Measurements from ENCODE around the gene RIN3. TPM values are rescaled to one million over a fixed set of nuclear protein-coding genes. Genes with fewer than 3 reads are reported as not detected.

The RIN3 gene
- total RNA-seq, 1 donor from 2014 or later = 18.8 TPM

- no peak overlapping the region for H3K27ac Mint-ChIP-seq (ENCODE audit: unreplicated experiment)
- TF ChIP-seq, protein P1, sequence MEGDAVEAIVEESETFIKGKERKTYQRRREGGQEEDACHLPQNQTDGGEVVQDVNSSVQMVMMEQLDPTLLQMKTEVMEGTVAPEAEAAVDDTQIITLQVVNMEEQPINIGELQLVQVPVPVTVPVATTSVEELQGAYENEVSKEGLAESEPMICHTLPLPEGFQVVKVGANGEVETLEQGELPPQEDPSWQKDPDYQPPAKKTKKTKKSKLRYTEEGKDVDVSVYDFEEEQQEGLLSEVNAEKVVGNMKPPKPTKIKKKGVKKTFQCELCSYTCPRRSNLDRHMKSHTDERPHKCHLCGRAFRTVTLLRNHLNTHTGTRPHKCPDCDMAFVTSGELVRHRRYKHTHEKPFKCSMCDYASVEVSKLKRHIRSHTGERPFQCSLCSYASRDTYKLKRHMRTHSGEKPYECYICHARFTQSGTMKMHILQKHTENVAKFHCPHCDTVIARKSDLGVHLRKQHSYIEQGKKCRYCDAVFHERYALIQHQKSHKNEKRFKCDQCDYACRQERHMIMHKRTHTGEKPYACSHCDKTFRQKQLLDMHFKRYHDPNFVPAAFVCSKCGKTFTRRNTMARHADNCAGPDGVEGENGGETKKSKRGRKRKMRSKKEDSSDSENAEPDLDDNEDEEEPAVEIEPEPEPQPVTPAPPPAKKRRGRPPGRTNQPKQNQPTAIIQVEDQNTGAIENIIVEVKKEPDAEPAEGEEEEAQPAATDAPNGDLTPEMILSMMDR (IDR thresholded peaks at IDR 0.05) = no peak
- H3K9me3 Mint-ChIP-seq (ENCODE audit: low read depth) = no peaks in the 10 kb centered on the region
- H3K27me3 Mint-ChIP-seq (ENCODE audit: low read depth) = no peaks in the 10 kb centered on the region
- DNase-seq (ENCODE audit: low spot score) = no peak
- H3K36me3 Mint-ChIP-seq (ENCODE audit: low read depth) = peaks cover 21% of the 10 kb centered on the region
- peaks cover 27% of the 10 kb centered on the region for H3K4me1 Mint-ChIP-seq (ENCODE audit: low read depth)
- no peak overlapping the region for H3K4me3 Mint-ChIP-seq (ENCODE audit: unreplicated experiment)
Observed at GRCh38 chr14:92582706-92583452, 69.3 kb downstream of the RIN3 start.

DNA sequence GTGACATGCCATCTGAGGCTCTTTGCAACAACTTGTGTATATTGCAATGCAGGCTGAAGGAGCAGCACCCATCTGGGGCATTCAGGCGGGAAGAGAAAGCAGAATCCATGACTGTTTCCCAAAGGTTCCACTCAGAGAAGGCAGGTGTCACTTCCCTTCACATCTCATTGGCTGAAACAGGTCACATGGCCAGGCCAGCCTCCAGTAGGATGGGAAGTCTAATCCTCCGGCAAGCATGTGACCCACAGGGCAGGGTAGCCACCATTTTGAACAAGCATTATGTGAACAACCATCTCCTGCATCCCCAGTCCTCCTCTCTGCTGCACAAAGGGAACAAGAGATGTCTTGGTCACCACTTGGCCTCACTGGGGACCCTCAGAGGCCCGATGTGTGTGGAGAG, 70.6 kb downstream of the RIN3 start:
- Mint-ChIP-seq H3K36me3 (ENCODE audit: low read depth) (peaks cover 16% of the 10 kb centered on the region), H3K27me3 (ENCODE audit: low read depth) (no peaks in the 10 kb centered on the region), H3K4me3 (ENCODE audit: unreplicated experiment) (no peak overlapping the region), H3K9me3 (ENCODE audit: low read depth) (no peaks in the 10 kb centered on the region), H3K27ac (ENCODE audit: unreplicated experiment) (no peak overlapping the region), H3K4me1 (ENCODE audit: low read depth) (peaks cover 27% of the 10 kb centered on the region)
- TF ChIP-seq, protein P1 (IDR thresholded peaks at IDR 0.05) = no peak
- DNase-seq (ENCODE audit: low spot score) = no peak

- H3K36me3 Mint-ChIP-seq (ENCODE audit: low read depth) = peaks cover 13% of the 10 kb centered on the region
- no peak for DNase-seq (ENCODE audit: low spot score)
- no peaks in the 10 kb centered on the region for H3K27me3 Mint-ChIP-seq (ENCODE audit: low read depth)
- peaks cover 30% of the 10 kb centered on the region for H3K4me1 Mint-ChIP-seq (ENCODE audit: low read depth)
- H3K4me3 Mint-ChIP-seq (ENCODE audit: unreplicated experiment) = no peak overlapping the region
- H3K27ac Mint-ChIP-seq (ENCODE audit: unreplicated experiment) = no peak overlapping the region
- H3K9me3 Mint-ChIP-seq (ENCODE audit: low read depth) = no peaks in the 10 kb centered on the region
- TF ChIP-seq, protein P1 (IDR thresholded peaks at IDR 0.05) = no peak
Observed at GRCh38 chr14:92584816-92585215, 71.2 kb downstream of the RIN3 start.

GRCh38 chr14:92585981-92586937, 72.7 kb downstream of the RIN3 start:
- H3K4me3 Mint-ChIP-seq (ENCODE audit: unreplicated experiment) = no peak overlapping the region
- no peak for DNase-seq (ENCODE audit: low spot score)
- H3K9me3 Mint-ChIP-seq (ENCODE audit: low read depth) = peaks cover 6% of the 10 kb centered on the region
- no peaks in the 10 kb centered on the region for H3K27me3 Mint-ChIP-seq (ENCODE audit: low read depth)
- peaks cover 18% of the 10 kb centered on the region for H3K36me3 Mint-ChIP-seq (ENCODE audit: low read depth)
- H3K4me1 Mint-ChIP-seq (ENCODE audit: low read depth) = peaks cover 33% of the 10 kb centered on the region
- H3K27ac Mint-ChIP-seq (ENCODE audit: unreplicated experiment) = peak overlapping the region; percentile 85
- TF ChIP-seq, protein P1 (IDR thresholded peaks at IDR 0.05) = no peak

GRCh38 chr14:92586963-92587699, 73.5 kb downstream of the RIN3 start:
- H3K27me3 Mint-ChIP-seq (ENCODE audit: low read depth) = no peaks in the 10 kb centered on the region
- H3K27ac Mint-ChIP-seq (ENCODE audit: unreplicated experiment) = peak overlapping the region; percentile 85
- H3K4me3 Mint-ChIP-seq (ENCODE audit: unreplicated experiment) = no peak overlapping the region
- no peak for DNase-seq (ENCODE audit: low spot score)
- TF ChIP-seq, protein P1 (IDR thresholded peaks at IDR 0.05) = no peak
- H3K9me3 Mint-ChIP-seq (ENCODE audit: low read depth) = peaks cover 10% of the 10 kb centered on the region
- peaks cover 21% of the 10 kb centered on the region for H3K36me3 Mint-ChIP-seq (ENCODE audit: low read depth)
- H3K4me1 Mint-ChIP-seq (ENCODE audit: low read depth) = peaks cover 33% of the 10 kb centered on the region
